Middle frontal gyrus (tissue), 1 donor: ENCODE data around the gene HERC3.

Experiments
- DNase-seq: peaks from one replicate; pipeline ENCODE4 v3.0.0-alpha.2; 2015; ENCODE audit warnings: low spot score; ENCODE audit errors: extremely low spot score

HERC3 gene

DNA sequence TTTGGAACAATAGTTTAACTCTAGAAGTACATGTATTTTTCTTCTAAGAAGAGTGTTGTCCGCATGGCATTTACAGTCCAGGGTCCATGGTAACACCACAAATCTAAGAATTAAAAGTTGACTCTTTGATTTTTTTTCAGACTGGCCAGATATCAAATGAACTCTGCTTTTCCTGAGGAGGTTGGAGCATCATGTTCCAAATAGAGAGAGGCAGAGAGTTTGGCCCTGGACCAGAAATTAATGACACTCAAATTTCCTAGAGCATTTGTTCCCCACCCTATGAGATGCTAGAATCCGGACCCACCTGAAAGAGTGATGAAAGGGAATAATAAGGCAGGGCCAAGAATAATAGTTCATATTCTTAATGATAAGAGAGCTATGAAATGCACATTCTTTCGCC is 152.3 kb downstream of the HERC3 start:
- DNase-seq, result no peak

DNA sequence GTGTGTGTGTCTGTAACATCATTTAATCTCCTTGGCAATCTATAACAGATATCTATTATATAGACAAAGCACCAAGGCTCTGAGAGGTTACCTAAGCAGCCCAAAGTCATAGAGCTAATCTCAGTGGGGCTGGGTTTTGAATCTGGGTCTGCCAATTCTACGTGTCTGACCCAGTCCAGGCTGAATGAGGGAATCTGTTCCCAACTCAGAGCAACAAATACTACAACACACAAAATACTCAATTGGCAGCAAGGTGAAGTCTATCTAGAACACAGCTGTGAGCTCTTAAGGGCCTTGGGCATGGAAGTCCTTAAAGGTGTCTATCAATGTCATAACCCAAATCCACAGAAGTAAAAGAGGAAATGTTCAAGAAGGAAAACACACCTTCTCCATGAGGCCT is 152.9 kb downstream of the HERC3 start:
- DNase-seq, result no peak

DNA sequence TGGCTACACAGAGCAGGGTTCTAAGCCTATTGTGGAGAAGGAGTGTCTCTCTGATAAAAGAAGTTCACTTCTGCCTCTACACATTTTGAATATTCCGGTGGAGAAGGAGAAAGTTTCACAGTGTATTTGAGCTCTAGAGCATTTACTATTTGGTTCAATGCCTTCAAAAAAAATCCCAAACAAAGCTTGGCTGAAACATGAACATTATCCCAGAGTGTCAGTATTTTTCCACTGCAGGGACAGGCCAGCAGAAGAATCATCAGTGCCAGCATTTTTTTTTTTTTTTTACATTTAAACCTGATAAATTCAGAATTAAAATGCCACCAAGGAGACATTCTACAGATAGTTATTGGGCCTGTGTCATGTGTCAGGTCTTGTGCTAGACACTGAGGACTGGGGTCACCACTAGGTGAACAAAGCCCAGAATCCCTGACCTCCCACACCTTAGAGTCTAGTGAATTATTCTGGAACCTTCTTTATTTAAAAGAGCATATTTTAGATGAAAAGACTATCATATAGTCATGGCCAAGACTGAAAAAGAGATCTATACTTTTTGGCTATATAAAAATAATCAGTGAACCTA is 153.4 kb downstream of the HERC3 start:
- DNase-seq, result no peak

DNA sequence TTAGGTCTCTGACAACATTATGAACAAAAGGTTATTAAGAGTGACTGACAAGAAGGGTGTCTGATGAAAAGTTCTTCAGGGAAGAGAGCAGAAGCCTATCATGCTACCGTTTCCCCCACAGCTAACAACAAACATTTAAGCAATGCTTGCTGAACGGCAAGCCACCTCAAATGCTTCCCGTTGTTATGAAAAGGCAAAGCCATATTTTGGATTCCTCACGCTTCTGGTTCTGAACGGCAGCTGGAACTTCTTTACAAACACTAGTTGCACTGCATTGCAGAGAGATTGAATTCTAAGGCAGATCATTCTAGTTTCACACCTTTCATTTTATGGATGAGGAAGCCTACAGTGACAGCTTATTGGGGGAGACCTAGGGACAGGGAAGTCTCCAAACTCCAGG is 153.9 kb downstream of the HERC3 start:
- DNase-seq, result no peak

DNA sequence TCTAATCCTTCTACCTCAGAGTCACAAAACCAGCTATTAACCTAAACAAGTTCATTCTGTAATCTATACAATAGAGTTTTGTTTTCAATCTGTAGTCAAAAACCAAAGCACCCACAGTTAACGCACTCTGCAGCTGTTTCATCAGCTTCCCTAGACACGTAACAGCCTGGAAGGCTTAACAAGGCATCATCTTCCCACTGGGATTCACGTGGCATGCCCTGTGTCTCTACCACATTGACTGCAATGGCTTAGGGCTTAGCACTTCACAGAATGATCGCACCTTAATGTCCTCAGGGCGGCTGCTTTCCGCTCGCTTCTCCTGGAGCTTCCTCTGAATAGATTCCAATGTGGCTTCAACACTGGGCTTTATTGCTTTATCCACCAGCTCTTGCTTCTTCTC is 155.1 kb downstream of the HERC3 start:
- DNase-seq, result no peak

DNA sequence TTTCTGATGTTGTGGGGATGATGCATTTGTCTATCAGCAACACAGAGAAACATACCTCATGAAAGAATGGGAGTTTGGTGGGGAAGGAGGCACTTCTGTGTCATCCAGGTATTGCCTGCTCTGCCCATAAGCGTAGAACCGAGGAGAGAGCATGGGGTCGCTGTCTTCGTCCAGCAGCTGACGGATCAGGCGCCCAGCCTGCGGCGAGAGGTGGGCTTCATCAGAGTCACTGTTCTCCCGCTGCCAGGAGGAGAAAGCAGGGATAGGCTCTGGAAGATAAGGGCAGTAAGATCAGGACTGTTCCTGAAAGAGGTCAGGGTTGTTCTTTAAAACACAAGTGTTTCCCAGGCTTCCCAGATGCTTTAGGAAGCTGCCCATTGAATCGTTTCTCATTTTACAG is 158.1 kb downstream of the HERC3 start:
- no peak for DNase-seq

DNA sequence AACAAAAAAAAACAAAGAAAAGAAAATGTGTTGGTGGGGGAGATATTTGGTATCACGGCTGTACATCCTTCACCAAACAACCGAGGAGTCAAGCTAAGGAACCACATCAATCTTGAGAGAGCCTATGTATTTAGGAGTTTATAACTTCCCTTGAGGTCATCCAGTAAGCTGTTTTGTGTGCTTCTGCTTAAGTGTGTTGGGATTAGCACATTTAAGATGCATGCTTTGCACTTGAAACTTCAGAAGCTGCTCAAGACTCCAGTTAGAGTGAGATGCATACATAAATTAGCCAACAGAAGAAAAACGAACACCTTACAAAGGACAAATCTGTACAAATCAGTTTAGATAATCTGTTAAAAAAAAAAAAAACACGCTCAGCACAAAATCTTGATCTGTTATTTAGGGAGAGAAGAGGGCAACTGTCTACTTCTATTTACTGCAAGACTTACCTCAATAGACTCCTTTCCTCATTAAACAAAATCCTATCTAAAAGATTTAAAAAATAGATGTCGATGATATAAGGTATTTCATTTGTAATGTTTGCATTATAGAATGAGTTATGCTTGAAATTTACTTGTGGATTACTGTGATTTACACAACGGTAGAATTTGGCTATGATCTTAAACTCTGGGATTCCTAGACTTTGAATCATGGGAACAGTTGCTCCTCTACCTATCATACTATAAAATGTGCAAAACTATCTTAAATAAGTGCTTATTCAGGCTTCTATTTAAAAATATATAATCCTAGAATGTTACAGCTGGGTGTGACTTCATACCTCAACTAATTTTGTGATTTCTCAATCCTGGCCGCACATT is 159.2 kb downstream of the HERC3 start:
- DNase-seq, result no peak

DNA sequence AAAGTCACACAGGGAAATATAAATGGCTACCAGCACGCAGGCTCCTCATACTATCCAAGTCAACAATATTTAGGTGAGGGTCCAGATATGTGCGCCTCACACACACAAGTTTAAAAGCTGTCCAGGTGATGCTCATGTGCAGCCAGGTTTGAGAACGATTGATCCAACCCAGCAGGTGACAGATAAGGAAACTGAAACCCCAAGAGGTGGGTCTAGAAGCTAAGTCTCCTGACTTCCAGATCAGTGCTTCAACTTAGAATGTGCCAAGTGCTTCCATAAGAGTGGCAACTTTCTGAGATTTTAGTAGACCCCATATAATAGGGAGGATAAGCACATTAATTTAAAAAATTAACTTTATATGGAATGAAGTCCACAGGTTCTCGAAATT is 159.8 kb downstream of the HERC3 start:
- DNase-seq, result no peak

DNA sequence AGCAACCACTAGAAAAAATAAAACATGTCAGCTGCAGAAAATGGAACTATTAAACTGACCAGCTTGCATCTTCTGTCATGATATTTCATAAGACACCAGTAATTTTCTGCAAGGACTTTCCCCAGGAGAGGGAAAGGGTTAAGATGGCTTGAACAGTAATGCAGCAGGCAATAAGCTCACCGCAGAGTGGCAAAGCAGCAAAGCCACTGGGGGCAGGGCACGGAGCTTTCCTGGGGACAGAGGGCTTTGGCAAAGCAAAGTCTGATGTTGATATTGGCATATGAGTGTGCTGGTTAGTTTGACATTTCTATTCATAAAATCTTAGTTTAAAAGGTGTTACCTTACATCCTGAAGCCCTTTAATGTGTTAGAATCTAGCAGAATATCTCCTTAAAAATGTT is 160.5 kb downstream of the HERC3 start:
- no peak for DNase-seq

DNA sequence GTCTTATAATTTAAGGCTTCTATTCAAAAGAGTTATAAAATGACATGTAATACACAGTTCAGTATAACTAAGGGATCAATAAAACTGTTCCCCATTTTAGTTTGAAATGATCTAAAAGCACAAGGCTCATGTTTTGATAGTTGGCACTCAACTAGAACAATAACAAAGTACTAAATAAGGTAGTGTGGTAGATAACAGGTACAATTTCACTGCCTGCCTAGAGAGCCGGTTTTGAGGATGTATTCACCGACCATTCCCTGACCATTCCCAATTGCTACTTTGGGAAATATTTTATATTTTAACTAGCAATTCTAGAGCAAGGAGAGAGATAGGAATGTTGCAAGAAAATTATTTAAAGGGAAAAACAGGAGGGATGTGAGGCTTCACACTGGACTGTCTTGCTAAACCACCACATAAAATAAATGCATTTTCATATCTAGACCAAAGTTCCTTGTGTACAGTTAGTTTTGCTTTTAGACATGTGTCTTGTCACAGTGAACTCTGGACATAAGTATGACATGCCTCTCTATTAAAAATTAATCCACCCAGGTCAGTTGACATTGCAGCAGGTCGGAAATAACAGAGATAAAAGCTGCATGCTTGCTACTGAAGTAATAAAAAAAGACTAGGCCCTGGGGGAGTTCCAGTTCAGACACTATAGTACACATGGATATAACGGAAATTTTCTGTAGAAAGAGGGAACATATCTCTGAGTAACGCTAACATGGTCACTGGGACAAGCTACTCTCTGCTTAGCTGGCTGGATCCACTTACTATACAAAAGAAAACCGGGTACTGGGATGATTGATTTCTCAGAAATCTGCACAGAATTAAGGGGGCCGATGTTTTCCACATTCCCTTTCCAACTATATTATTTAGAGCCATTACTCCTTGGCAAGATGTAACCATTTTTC is 161.6 kb downstream of the HERC3 start:
- DNase-seq, result no peak

DNA sequence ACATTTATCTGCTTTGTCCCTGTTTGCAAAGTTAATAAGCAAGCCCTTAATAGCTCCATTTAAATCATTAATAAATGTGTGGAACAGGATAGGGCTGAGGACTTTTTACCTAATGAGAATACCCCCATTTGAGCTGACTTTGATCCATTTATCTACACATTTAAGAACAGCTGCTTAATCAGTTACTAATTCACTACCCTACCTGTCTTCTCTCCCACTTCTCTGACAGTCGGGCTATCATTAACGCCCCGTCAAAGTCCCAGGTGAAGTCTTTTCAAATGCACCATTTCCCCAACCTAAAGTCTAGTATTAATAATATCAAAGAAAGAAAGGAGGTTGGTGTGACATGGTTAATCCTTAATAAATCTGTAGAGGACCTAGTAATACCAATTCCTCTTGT is 162.5 kb downstream of the HERC3 start:
- DNase-seq, result no peak

DNA sequence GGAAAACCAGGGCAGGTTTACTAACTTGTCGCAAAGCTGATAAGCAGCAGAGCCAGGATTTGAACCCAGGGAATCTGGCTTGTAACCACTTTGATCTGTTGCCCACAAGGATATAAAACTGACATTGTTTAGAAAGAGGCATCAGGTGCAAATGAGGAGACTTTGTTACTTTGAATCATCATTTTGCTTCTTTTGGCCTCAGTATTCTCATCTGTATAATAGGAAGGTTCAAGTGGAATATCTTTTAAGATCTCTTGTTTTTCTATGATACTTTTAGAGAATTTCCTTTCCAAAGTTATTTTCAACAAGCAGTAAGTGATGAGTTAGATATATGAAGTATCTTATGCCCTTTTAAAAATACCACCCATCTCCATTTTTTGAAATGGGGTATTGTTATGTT is 163.2 kb downstream of the HERC3 start:
- DNase-seq, result no peak

DNA sequence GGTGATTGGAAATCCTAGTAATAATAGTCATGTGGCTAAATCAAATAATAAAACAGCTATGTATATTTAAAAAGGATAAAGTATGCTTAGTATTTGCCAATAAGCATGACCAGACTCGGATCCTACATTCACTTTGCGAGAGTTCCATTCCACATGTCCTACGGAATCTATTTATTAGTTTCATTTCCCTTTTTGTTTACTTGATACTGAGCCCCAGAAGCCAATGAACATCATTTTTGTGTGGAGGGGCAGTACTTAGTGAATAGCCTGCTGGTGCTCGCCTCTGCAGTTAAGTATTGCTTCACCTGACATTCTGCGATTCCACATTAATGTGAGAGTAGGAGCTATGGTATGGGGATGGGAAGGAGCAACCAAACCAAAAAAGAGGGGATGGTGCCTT is 163.9 kb downstream of the HERC3 start:
- DNase-seq, result no peak

DNA sequence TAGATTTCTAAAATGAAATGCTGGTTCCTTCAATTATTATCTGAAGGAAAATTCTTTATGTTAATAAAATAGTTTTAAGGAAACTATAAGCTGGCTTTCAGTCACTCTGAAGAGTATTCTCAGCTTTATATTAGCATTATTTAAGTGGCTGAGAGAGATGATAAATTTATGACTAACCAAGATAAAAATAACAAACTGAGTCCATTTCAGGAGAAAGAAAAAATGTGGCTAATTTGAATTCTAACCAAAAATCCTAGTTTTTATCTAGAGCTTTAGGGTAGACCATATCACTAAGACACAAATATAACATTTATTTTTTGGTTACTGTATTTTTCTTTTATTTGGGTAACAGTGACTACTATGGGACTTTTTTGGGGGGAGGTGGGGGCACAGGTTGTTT is 164.8 kb downstream of the HERC3 start:
- no peak for DNase-seq

DNA sequence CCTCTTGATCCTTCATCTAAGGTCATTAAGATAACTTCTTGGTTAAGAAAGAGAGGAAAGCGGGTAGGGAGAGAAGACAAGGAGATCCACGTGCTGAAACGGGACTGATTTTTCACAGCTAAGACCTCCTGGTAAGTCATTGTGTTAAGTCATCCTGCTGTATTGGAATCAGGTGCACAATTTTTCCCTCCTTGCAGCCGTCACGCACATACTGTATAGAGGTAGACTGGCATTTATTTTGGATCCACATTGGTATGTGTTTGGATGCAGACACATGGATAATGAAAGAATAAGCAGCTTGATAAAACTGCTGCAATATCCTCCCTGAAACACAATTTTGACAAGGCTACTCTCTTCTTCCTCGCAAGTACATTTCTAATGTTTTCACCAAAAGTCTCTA is 165.5 kb downstream of the HERC3 start:
- no peak for DNase-seq
